H1 (cell line): ENCODE data around the gene CLTCL1. TPM values are rescaled to one million over a fixed set of nuclear protein-coding genes. Genes with fewer than 3 reads are reported as not detected.

ENCODE experiments used
- CTCF ChIA-PET: fragments of 300-600 bp; sonication (Branson Sonifier 250); formaldehyde crosslinking; loops from one replicate; lab custom pipeline; 2021; ENCODE audit not compliant: partially characterized antibody; lab: Charles Lee
- POLR2A ChIA-PET: fragments of 300-600 bp; sonication (Branson Sonifier 250); formaldehyde crosslinking; loops from one replicate; lab custom pipeline; 2021; ENCODE audit warnings: inconsistent platforms; ENCODE audit not compliant: partially characterized antibody; lab: Charles Lee
- DNase-seq, 2 experiments: peaks; one replicate each; pipeline versions ENCODE4 v3.0.0 to v3.0.0-alpha.2; 2010 to 2022; ENCODE audit warnings: low spot score in 2 of 2, low read depth in 1 of 2, mixed read lengths in 1 of 2
- FAIRE-seq: peaks from 2 replicates; lab custom pipeline; 2011; peaks lifted over from hg19 to GRCh38; lab: Jason Lieb, UNC
- H2AFZ ChIP-seq: 2 replicates; pipeline ENCODE4 v1.8.1; 2012; ENCODE audit warnings: low read length, inconsistent platforms
- H2AK5ac ChIP-seq: 2 replicates; pipeline ENCODE4 v1.6.1; 2013; ENCODE audit warnings: low read depth, low read length
- H2BK120ac ChIP-seq: replicated peaks from 2 replicates; pipeline ENCODE3; 2013; ENCODE audit warnings: low read depth, low read length, inconsistent platforms
- H2BK12ac ChIP-seq: 2 replicates; pipeline ENCODE4 v1.6.1; 2013; ENCODE audit warnings: low read depth, low read length
- H2BK15ac ChIP-seq: 2 replicates; pipeline ENCODE4 v1.6.1; 2013; ENCODE audit warnings: low read length
- H2BK20ac ChIP-seq: 2 replicates; pipeline ENCODE4 v1.6.1; 2013; ENCODE audit warnings: low read length
- H2BK5ac ChIP-seq: 2 replicates; pipeline ENCODE4 v1.6.1; 2013; ENCODE audit warnings: low read depth, low read length
- H3K14ac ChIP-seq: 2 replicates; pipeline ENCODE4 v1.6.1; 2013; ENCODE audit warnings: inconsistent platforms; ENCODE audit not compliant: insufficient read length
- H3K18ac ChIP-seq: 2 replicates; pipeline ENCODE4 v1.6.1; 2013; ENCODE audit warnings: low read length; ENCODE audit errors: extremely low read depth
- H3K23ac ChIP-seq: 2 replicates; pipeline ENCODE4 v1.6.1; 2013; ENCODE audit warnings: inconsistent platforms; ENCODE audit not compliant: insufficient read length
- H3K23me2 ChIP-seq: 2 replicates; pipeline ENCODE4 v1.6.1; 2013; ENCODE audit warnings: low read depth, low read length
- H3K27ac ChIP-seq: 2 replicates; pipeline ENCODE4 v1.6.1; 2011; ENCODE audit warnings: low read depth, low read length, inconsistent platforms
- H3K27me3 ChIP-seq, 4 experiments: replicated peaks in 1 of 4; 1 replicate in 1 of 4; 2 replicates in 3 of 4; pipeline versions ENCODE4 v1.6.1 to v1.8.1; 2011 to 2013; ENCODE audit warnings: low read length in 3 of 4, mild to moderate bottlenecking in 3 of 4, inconsistent platforms in 2 of 4, mixed read lengths in 2 of 4, moderate library complexity in 1 of 4; ENCODE audit not compliant: control insufficient read depth in 3 of 4, insufficient read depth in 3 of 4; ENCODE audit errors: extremely low read depth in 1 of 4
- H3K36me3 ChIP-seq, 4 experiments: 2 replicates each; pipeline versions ENCODE4 v1.6.1 to v1.8.1; 2011 to 2013; ENCODE audit warnings: mild to moderate bottlenecking in 4 of 4, low read length in 3 of 4, moderate library complexity in 2 of 4, control low read depth in 1 of 4, inconsistent platforms in 1 of 4; ENCODE audit not compliant: insufficient read depth in 4 of 4, control insufficient read depth in 2 of 4
- H3K4ac ChIP-seq: replicated peaks from 2 replicates; pipeline ENCODE3; 2013; ENCODE audit warnings: low read length, low read depth, mixed read lengths, inconsistent platforms; ENCODE audit not compliant: insufficient read length
- H3K4me1 ChIP-seq, 4 experiments: replicated peaks in 1 of 4; 1 replicate in 1 of 4; 2 replicates in 3 of 4; pipeline versions ENCODE4 v1.6.1 to v1.8.1; 2011 to 2013; ENCODE audit warnings: low read length in 3 of 4, inconsistent platforms in 2 of 4, mixed read lengths in 1 of 4; ENCODE audit not compliant: insufficient read depth in 4 of 4, control insufficient read depth in 3 of 4
- H3K4me2 ChIP-seq, 2 experiments: 2 replicates each; pipeline versions ENCODE4 v1.6.1 to v1.8.1; 2011 to 2013; ENCODE audit warnings: low read depth in 2 of 2, low read length in 2 of 2, control low read depth in 1 of 2, inconsistent platforms in 1 of 2, mild to moderate bottlenecking in 1 of 2; ENCODE audit not compliant: insufficient read depth in 1 of 2
- H3K4me3 ChIP-seq, 4 experiments: fragments of 200-600, 300-600 bp in 1 of 4; sonication (generic), shearing (Covaris generic), sonication (Bioruptor Twin) in 1 of 4; 2 replicates each; pipeline versions ENCODE4 v1.5.1 to v1.8.1; 2011 to 2016; ENCODE audit warnings: low read length in 4 of 4, low read depth in 3 of 4, control low read depth in 2 of 4, inconsistent platforms in 2 of 4, mild to moderate bottlenecking in 2 of 4, mixed read lengths in 1 of 4, moderate library complexity in 1 of 4; ENCODE audit not compliant: insufficient read depth in 2 of 4; ENCODE audit errors: extremely low read depth in 1 of 4
- H3K56ac ChIP-seq: replicated peaks from 2 replicates; pipeline ENCODE3; 2013; ENCODE audit warnings: low read depth, mild to moderate bottlenecking, mixed read lengths, low read length, inconsistent platforms; ENCODE audit not compliant: insufficient read length
- H3K79me1 ChIP-seq: 2 replicates; pipeline ENCODE4 v1.6.1; 2013; ENCODE audit warnings: low read depth, low read length, control low read depth
- H3K79me2 ChIP-seq, 2 experiments: 2 replicates each; pipeline versions ENCODE4 v1.6.1 to v1.8.1; 2012 to 2013; ENCODE audit warnings: low read length in 2 of 2, mild to moderate bottlenecking in 2 of 2, inconsistent platforms in 1 of 2; ENCODE audit not compliant: insufficient read depth in 2 of 2, control insufficient read depth in 1 of 2
- H3K9ac ChIP-seq, 4 experiments: replicated peaks in 1 of 4; 1 replicate in 1 of 4; 2 replicates in 3 of 4; pipeline versions ENCODE4 v1.6.1 to v1.8.1; 2011 to 2013; ENCODE audit warnings: low read depth in 3 of 4, low read length in 3 of 4, control low read depth in 2 of 4, mild to moderate bottlenecking in 2 of 4, moderate library complexity in 2 of 4, inconsistent platforms in 1 of 4; ENCODE audit errors: extremely low read depth in 1 of 4
- H3K9me3 ChIP-seq, 2 experiments: 2 replicates each; pipeline versions ENCODE4 v1.6.1 to v1.8.1; 2012 to 2013; ENCODE audit warnings: mild to moderate bottlenecking in 2 of 2, moderate library complexity in 2 of 2, control low read depth in 1 of 2, inconsistent platforms in 1 of 2, low read depth in 1 of 2, low read length in 1 of 2, mixed read lengths in 1 of 2; ENCODE audit not compliant: insufficient read depth in 2 of 2
- H4K20me1 ChIP-seq, 2 experiments: replicated peaks in 1 of 2; 2 replicates each; pipeline versions ENCODE3 to v1.8.1; 2011 to 2013; ENCODE audit warnings: inconsistent platforms in 2 of 2, low read length in 2 of 2, mild to moderate bottlenecking in 1 of 2; ENCODE audit not compliant: insufficient read depth in 2 of 2, control insufficient read depth in 1 of 2
- H4K5ac ChIP-seq: 2 replicates; pipeline ENCODE4 v1.6.1; 2013; ENCODE audit warnings: low read length, low read depth, mixed read lengths, inconsistent platforms; ENCODE audit not compliant: insufficient read length
- H4K8ac ChIP-seq: 2 replicates; pipeline ENCODE4 v1.8.0; 2013; ENCODE audit warnings: mild to moderate bottlenecking, moderate library complexity, low read length, inconsistent platforms; ENCODE audit not compliant: insufficient read depth; ENCODE audit errors: extremely low read depth
- H4K91ac ChIP-seq: replicated peaks from 2 replicates; pipeline ENCODE3; 2013; ENCODE audit warnings: low read length, mixed read lengths, inconsistent platforms; ENCODE audit not compliant: insufficient read length
- MAX ChIP-seq: IDR thresholded peaks from 2 replicates; pipeline ENCODE4 v1.6.1; 2012; ENCODE audit warnings: inconsistent platforms
- RAD21 ChIP-seq, 2 experiments: IDR thresholded peaks in 1 of 2; conservative IDR thresholded peaks in 1 of 2; 2 replicates each; pipeline ENCODE4 v1.6.1; 2011; ENCODE audit warnings: low read depth in 2 of 2, low read length in 2 of 2, improper control_type of control experiment in 1 of 2, inconsistent platforms in 1 of 2, mild to moderate bottlenecking in 1 of 2, moderate library complexity in 1 of 2
- TEAD4 ChIP-seq: IDR thresholded peaks from 2 replicates; pipeline ENCODE4 v1.6.1; 2012; ENCODE audit warnings: low read depth, low read length, inconsistent platforms, mixed read lengths
- WGBS, 2 experiments: shearing (Covaris generic) in 1 of 2; methylation state at CpG; one replicate each; pipeline versions ENCODE4 v1.1.6 to v1.1.7; 2013 to 2015; ENCODE audit warnings: low lambda C conversion rate in 2 of 2, mixed read lengths in 2 of 2, inconsistent platforms in 1 of 2, low coverage in 1 of 2, missing lambda C conversion rate in 1 of 2; ENCODE audit not compliant: insufficient replicate concordance in 2 of 2, insufficient coverage in 1 of 2, insufficient read length in 1 of 2; ENCODE audit errors: extremely low coverage in 1 of 2, missing lambda C conversion rate in 1 of 2; 5-methylcytosine and 5-hydroxymethylcytosine counted together
- polyA plus RNA-seq, 7 experiments: library from polyadenylated mRNA; depleted of rRNA in 3 of 7; stranded (reverse) in 5 of 7; unstranded in 2 of 7; fragments of >200 nt in 5 of 7; fragments of 200-250 nt in 2 of 7; gene quantifications; 1 replicate in 5 of 7; 2 replicates in 1 of 7; 4 replicates in 1 of 7; pipeline versions ENCODE4 v1.2.1 to v1.2.3, GENCODE V29; 2011 to 2013; ENCODE audit warnings: missing spikeins in 2 of 7, mixed read lengths in 2 of 7
- total RNA-seq: library from RNA; stranded (reverse); fragmentation: NEBNext Ultra II Directional; extraction: Animal tissue kit (Norgen Biotek cat#: 25700); gene quantifications from 2 replicates; pipeline ENCODE4 v1.2.1, GENCODE V29; 2021

CLTCL1 gene
- total and polyA plus RNA-seq, 2 of the 8 experiments (the other 6 are each of a cell fraction or from before 2014, with no cell fraction given) = 12.4 to 17.0 TPM

GRCh38 chr22:19176175-19176643 lies 115.3 kb downstream of the CLTCL1 start:
- Histone ChIP-seq H2AFZ (no peak overlapping the region), H3K56ac (no peak overlapping the region), H2BK5ac (no peak overlapping the region; the same call in 1 of the 2 replicates), H3K79me2 (peaks cover 5 to 31% of the 10 kb centered on the region in 2 experiments; a peak in 3 of 4 replicates), H4K20me1 (peaks cover 4 to 29% of the 10 kb centered on the region in 2 experiments), H3K27me3 (no peaks in the 10 kb centered on the region), H3K79me1 (peaks cover 18% of the 10 kb centered on the region), H2BK20ac (no peak overlapping the region), H4K8ac (peak overlapping the region; percentile 46; the same call in 1 of the 2 replicates), H3K9me3 (no peaks in the 10 kb centered on the region), H3K4me3 (no peak overlapping the region), H3K4me1 (peaks cover 0 to 45% (median 28%) of the 10 kb centered on the region in 4 experiments; a peak in 6 of 7 replicates), H4K91ac (no peak overlapping the region), H3K23ac (no peak overlapping the region), H2BK15ac (no peak overlapping the region)
- 89% methylated on average over 8 of the region's 12 CpGs; no CpG with 5 or more reads in 1 of the 2 experiments for WGBS, 2 experiments
- TF ChIP-seq TEAD4 = no peak
- TF ChIP-seq MAX = 0 out of 2 replicates have a peak, but pooled peaks have one; percentile 21
- no peak for TF ChIP-seq RAD21 (IDR thresholded peaks at IDR 0.05 in 1 of 2, conservative IDR thresholded peaks at IDR 0.05 in 1 of 2; ENCODE audit: low read depth in 2 of 2, low read length in 2 of 2)
- TF ChIP-seq, all 59 proteins: peak for 1
- peak overlapping the region; percentile 46; the same call in 1 of the 2 replicates for H3K27ac ChIP-seq
- no peak overlapping the region for H3K18ac ChIP-seq
- H2AK5ac ChIP-seq = no peak overlapping the region
- H3K36me3 ChIP-seq = peaks cover 0 to 9% (median 0%) of the 10 kb centered on the region in 4 experiments; a peak in 2 of 8 replicates
- 0 out of 2 replicates have a peak overlapping the region, but pooled peaks have one; percentile 23 for H2BK12ac ChIP-seq
- no peak for FAIRE-seq
- H3K4me2 ChIP-seq = no peak overlapping the region; a peak in 2 of 4 replicates
- no peak overlapping the region; a peak in 2 of 7 replicates for H3K9ac ChIP-seq
- no peak overlapping the region for H3K4ac ChIP-seq
- POLR2A ChIA-PET = interaction anchor here (1.8 to 2.3 kb wide), 2 partner anchors 8 to 38 kb away, joined by 8 to 9 read pairs; no protein-coding TSS in a partner anchor
- peak in 1 of 2 experiments; percentile 66 for DNase-seq
- CTCF ChIA-PET = interaction anchor here (3.7 kb wide), 1 partner anchor 31 kb away, joined by 28 read pairs; the partner anchor contains the start of gene ESS2
- H4K5ac ChIP-seq = no peak overlapping the region
- no peak overlapping the region for H2BK120ac ChIP-seq
- no peak overlapping the region for H3K14ac ChIP-seq
- peaks cover 13% of the 10 kb centered on the region for H3K23me2 ChIP-seq
